GM21526 (cell line): ENCODE measurements around the gene TMEM41B.
"Not testable (repeated sequence)": the region's sequence is repeated elsewhere in the genome, so short reads cannot be mapped to it uniquely, and the experiment has no call there.

Experiments
- ATAC-seq: cut with Tn5 transposase; IDR thresholded peaks from one replicate; pipeline ENCODE4 v1.9.1; 2021; ENCODE audit warnings: moderate library complexity; ENCODE audit not compliant: unreplicated experiment, low FRiP score

Gene TMEM41B

GRCh38 chr11:9314291-9315077 is at the start of gene TMEM41B:
TSS of gene TMEM41B (minus strand) at chr11:9314593. CDS start at chr11:9314441, 152 bp downstream.
- ATAC-seq = peak; percentile 93

- ATAC-seq = no peak
Measured at GRCh38 chr11:9362393-9362863, 48.0 kb upstream of the TMEM41B start.

GRCh38 chr11:9360862-9361622 is 46.6 kb upstream of the TMEM41B start:
- not testable (repeated sequence) for ATAC-seq

GRCh38 chr11:9357041-9357440 is 42.6 kb upstream of the TMEM41B start:
- no peak for ATAC-seq

- ATAC-seq = no peak
Measured at GRCh38 chr11:9351321-9351881, 37.0 kb upstream of the TMEM41B start.

- ATAC-seq = not testable (repeated sequence)
Measured at GRCh38 chr11:9347779-9348178, 33.4 kb upstream of the TMEM41B start.

- ATAC-seq = no peak
Measured at GRCh38 chr11:9347100-9347499, 32.7 kb upstream of the TMEM41B start.

GRCh38 chr11:9344061-9344680 is 29.8 kb upstream of the TMEM41B start:
- ATAC-seq = no peak

- ATAC-seq = no peak
Measured at GRCh38 chr11:9341638-9342178, 27.3 kb upstream of the TMEM41B start.

- ATAC-seq = no peak
Measured at GRCh38 chr11:9332655-9333054, 18.3 kb upstream of the TMEM41B start.

- no peak for ATAC-seq
Measured at GRCh38 chr11:9330387-9331384, 16.3 kb upstream of the TMEM41B start.

GRCh38 chr11:9320047-9320446 is 5.7 kb upstream of the TMEM41B start:
- no peak for ATAC-seq

- ATAC-seq = not testable (repeated sequence)
Measured at GRCh38 chr11:9319377-9320001, 5.1 kb upstream of the TMEM41B start.

GRCh38 chr11:9318442-9319376 is 4.3 kb upstream of the TMEM41B start:
- not testable (repeated sequence) for ATAC-seq

- no peak for ATAC-seq
Measured at GRCh38 chr11:9316334-9316733, 1.9 kb upstream of the TMEM41B start.

- no peak for ATAC-seq
Measured at GRCh38 chr11:9315078-9315688, 790 bp upstream of the TMEM41B start.

- ATAC-seq = peak; percentile 16
Measured at GRCh38 chr11:9313648-9314290, 624 bp downstream of the TMEM41B start.
